HG03139 (cell line): Measurements from ENCODE around the gene ATPAF2.

Source experiments
- ATAC-seq: cut with Tn5 transposase; IDR thresholded peaks from one replicate; pipeline ENCODE4 v1.9.1; 2021; ENCODE audit not compliant: unreplicated experiment

ATPAF2 gene

DNA sequence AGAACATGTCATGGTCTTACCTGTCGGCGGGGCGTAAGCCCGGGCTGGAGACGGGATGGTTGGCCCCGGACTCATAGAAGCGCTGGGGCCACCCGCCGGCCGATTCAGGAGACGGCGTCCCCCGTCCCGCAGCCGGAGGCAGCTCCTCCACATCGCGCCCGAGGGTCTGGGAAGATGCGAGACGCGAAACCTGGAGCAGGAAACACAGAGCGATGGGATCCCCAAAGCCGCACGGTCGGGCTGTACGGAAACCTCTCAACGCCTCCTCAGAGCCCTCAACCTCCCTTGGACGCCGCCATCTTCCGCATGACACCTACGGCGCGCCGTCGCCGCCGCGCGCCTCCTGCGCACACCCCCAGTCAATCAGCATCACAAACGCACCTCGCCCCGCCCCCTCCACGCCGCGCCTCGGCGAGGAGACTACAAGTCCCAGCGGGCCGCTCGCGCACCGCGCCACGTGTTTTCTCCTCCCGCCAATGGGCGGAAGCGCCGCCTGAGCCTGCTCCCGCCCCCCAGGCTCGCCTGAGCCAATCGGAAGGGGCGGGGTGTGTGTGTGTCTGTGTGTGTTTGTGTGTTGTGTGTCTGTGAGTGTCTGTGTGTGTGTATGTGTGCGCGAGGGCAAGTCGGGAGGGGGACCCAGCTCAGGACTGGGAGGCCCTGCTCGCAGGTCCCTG is at the start of gene ATPAF2, which contains the start of gene GID4:
Gene ATPAF2 (minus strand): TSS at position 308 of the 674 bp plus-strand sequence. CDS start 155 bp downstream, at position 153.
Gene GID4 (plus strand): TSS at position 548 of the 674 bp plus-strand sequence. CDS start 57 bp downstream, at position 605.
- peak; percentile 84 for ATAC-seq

DNA sequence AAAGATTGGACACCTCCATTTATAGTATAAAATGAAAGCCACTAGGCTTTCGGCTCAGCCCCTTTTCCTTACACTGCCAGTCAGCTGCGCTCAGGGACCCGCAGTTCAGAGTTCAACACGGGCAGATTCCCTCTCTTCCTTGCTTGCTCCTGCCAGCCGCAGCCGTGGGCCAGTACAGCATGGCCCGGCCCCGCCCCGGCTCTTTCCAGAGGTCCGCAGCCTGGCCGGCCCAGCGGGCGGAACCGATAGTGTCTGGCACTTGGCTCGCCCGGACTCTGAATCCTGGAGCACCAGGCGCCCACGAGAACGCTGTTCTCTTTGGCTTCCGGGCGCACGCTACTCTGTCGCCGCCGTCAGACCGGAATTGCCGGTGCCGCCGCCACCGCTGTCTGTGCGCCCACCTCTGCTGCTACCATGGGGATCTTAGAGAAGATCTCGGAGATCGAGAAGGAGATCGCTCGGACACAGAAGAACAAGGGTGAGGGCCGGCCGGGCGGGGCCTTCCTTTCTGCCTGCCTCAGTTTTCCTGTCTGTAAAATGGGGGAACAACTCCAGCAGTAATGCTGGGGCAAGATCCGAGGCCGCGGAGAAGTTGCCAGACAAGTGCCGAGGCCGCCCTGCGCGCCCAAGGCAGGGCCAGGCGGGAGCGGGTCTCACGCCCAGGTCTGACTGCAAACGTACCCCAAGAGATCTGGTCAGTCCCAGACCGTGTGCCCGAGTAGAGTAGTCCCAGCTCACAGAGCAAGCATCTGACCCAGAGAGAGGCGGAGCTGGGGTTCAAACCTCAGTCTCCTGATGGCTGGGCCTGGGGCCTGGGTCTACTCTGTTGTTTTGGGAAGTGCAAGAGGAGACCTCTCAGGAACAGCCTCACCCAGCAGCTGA is 48.9 kb upstream of the ATPAF2 start, which contains the start of gene DRG2:
Gene DRG2 (plus strand): TSS at position 339 of the 882 bp plus-strand sequence. CDS start 76 bp downstream, at position 415.
- peak; percentile 84 for ATAC-seq

DNA sequence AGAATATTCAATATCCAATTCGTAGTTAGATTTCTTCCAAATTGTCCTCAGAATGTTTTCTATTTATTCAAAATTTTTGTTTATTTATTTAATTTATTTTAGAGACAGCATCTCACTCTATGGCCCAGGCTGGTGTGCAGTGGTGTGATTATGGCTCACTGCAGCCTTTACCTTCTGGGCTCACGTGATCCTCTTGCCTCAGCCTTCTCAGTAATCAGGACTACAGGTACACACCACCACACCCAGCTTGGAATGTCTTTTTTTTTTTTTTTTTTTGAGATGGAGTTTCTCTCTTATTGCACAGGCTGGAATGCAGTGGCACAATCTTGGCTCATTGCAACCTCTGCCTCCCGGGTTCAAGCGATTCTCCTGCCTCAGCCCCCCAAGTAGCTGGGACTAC is 45.3 kb upstream of the ATPAF2 start:
- ATAC-seq: no peak

DNA sequence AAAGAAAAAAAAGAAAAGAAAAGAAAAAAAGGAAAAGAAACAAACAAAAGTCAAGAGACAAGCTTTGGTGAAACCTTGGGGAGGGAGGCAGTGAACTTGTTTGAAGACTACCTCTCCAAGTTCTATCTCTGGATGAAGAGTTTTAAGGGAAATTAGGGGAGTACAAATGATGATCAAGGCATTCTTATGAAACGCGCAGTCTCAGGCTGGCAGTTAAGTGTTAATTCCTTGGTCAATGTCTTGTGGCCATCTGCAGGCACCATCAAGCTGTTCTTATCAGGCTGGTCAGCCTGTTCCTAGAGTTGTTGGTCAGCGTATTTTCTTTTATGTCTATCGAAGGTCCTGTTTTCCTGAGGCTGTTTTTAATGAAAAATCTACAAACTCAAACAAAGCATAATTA is 40.6 kb upstream of the ATPAF2 start:
- no peak for ATAC-seq

DNA sequence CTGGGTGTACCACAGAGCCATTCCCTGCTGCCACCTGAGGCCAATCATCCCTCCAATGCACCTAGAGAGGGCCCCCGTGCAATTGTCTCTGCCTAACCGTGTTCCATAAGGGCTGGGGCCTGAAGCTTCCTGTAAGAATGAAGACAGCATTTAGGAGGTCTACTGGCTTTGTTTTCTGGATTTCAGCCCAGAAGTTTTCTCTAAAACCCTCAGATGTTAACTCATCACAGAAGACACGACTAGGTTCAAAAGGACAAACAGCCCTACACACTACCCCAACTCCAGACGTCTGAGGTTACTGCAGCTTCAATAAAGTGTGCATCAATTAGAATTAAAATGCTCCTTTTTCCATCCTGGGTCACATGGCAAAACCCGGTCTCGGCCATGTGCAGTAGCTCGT is 38.0 kb upstream of the ATPAF2 start:
- ATAC-seq: no peak

DNA sequence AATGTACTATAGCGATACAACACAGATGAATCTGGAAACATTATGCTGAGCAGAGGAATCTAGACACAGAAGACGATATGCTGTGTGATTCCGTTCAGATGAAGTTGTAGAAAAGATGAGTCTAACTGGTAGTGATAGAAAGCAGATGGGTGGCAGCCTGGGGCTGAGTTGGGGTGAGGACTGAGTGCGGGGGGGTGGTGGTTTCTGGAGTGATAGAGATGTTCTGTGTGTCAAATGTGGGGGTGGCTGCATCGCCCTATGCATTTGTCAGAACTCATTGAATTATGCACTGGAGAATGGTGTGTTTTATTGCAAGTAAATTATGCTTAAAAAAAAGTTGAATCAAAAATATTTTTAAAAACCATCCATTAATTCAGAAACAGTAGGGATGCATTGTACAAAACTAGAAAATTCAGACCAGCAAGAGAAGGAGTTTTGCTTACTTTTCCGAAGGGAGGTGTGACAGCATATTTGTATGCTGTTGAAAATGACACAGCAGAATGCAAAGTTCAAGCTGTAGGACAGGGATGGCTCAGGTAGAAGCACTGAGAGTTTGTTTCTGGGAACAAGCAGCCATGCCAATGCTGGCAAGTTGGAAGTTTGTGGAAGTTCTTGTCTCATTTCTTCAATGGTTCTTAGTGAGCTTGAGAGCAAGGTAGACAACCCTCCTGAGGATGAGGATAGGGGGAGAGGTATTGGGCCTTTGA is 35.8 kb upstream of the ATPAF2 start:
- ATAC-seq: no peak

DNA sequence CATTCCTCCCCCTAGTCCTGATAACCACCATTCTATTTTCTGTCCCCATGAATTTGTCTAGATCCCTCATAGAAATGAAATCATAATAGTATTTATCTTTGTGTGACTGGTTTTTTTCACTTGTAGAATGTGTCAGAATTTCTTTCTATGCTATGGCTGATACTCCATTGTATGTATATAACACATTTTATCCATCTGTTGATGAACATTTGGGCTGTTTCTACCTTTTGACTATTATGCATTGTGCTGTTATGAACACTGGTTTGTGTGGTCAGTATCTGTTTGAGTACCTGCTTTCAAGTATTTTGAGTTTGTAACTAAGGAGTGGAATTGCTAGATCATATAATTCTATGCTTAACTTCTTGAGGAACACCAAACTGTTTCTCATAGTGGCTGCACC is 32.8 kb upstream of the ATPAF2 start:
- no peak for ATAC-seq

DNA sequence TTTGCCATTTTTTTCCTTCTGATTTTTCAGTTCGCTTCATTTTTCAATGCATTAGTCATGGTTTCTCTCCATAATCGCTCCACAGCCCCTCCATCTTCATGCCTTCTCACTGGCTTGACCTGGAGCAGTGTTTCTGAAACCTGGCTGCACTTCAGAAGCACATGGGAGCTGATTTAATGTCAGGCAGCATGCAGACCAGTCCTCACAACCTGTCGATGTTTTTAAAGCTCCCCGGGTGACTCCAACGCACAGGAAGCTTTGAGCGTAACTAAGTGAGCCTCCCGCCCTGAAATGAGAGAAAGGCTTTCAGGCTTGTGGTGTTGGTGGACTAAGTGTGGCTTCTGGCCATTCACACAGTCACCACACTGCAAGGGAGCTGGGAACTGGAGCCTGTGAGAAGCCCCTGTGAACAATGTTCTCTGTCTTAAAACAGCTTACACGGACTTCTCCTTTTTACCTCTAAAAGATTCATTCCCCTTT is 31.9 kb upstream of the ATPAF2 start:
- ATAC-seq: no peak

DNA sequence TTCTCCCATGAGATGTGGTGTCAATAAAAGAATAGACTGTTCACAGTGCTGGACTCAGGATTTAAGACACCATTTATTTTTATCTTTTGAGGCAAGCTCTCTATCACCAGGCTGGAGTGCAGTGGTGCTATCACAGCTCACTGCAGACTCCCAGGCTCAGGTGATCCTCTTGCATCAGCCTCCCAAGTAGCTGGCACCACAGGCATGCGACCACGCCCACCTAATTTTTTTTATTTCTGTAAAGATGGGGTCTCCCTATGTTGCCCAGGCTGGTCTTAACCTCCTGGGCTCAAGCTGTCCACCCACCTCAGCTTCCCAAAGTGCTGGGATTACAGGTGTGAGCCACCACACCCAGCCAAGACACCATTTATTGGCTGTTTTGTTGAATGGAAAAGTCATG is 30.1 kb upstream of the ATPAF2 start:
- no peak for ATAC-seq

DNA sequence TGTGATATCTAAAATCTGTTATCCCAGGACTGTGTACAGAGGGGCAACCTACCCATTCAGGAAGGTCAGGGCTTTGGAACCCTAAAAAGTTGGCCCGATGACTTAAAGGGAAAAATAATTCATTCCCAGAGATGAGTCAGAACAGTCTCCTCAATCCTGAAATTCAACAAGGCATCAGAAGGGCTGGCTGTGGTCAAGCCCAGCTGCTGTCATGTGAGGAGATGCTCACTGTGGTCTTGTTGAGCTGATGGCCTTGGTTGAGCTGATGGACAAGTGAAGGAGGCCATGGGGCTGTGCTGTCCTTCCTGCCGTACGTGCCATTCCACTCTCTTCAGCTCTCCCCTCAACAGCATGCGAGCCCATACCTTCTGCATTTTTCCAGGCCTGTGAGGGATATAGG is 27.9 kb upstream of the ATPAF2 start:
- ATAC-seq: no peak

DNA sequence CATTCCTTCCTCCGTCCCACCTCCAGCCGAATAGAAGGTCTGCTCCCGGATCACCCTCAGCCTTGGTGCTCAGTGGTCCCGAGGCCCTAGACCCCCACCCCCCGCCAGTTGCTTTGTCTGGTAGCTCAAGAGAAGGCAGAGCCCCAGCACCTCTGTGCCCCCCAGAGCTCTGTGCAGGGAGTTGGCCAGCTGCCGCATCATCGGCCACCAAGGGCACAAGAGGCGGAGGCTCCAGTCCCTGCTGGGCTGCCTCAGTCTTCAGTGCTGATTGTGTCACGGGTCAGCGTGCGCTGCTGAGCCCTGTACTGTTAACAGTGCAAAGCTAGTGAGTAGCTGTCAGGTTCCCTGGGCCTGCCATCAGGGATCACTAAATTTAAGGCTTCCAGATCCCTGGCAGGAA is 26.6 kb upstream of the ATPAF2 start:
- no peak for ATAC-seq

DNA sequence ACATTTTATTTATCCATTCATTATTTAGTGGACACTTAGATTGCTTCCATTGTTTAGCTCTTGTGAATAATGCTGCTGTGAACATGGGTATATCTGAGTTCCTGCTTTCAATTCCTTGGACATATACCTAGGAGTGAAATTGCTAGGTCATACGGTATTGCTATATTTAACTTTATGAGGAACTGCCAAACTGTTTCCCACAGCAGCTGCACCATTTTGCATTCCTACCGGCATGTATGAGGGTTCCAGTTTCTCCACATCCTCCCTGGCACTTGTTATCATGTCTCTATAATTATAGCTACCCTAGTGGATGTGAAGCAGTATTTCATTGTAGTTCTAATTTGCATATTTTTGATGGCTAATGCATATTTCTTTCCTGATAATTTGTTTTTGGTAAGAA is 25.1 kb upstream of the ATPAF2 start:
- ATAC-seq: no peak

DNA sequence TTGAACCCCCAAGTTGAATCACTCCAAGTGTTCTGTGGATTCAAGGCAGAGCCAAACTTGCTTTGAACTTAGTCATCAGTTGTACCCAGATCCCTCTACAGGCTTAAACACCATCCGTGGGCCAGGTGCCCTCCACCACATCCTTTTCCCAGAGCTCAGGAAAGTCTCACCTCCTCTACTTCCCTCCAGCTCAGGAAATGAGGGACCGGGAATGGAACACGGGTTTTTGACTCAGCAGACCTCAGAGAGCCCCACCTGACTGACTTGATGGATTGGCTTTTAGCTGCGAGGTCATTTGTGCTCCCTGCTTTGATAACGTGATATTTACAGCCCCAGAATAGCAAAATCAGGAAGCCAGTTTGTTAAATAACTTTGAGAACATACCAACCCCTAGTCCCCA is 20.3 kb upstream of the ATPAF2 start:
- no peak for ATAC-seq

DNA sequence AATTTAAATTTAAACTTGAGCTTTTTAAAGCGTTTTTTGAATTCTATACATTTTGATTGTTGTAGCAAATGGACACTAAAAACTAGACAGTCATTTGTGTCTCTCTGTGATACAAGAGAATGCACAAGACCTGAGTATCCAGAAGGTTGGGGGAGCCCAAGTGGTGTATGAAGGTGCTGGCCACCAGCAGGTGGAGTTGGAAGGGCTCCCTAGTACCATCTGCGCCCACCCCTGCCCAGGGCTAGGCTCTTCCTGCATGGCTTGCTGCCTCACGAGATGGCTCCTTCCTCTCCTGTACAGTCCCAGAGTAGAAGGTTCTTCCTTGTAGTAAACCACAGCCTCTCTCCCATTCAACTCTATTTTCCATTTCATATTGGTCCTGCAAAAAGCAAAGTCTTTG is 17.2 kb upstream of the ATPAF2 start:
- no peak for ATAC-seq

DNA sequence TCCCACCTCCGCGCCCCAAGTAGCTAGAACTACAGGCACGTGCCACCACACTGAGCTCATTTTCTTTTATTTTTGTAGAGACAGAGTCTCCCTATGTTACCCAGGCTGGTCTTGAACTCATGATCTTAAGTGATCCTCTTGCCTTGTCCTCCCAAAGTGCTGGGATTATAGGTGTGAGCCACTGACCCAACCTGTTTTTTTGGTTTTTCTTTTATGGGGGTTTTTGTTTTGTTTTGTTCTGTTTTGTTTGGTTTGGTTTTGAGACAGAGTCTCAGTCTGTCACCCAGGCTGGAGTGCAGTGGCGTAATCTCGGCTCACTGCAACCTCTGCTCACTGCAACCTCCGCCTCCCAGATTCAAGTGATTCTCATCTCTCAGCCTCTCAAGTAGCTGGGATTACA is 16.6 kb upstream of the ATPAF2 start:
- ATAC-seq: no peak

DNA sequence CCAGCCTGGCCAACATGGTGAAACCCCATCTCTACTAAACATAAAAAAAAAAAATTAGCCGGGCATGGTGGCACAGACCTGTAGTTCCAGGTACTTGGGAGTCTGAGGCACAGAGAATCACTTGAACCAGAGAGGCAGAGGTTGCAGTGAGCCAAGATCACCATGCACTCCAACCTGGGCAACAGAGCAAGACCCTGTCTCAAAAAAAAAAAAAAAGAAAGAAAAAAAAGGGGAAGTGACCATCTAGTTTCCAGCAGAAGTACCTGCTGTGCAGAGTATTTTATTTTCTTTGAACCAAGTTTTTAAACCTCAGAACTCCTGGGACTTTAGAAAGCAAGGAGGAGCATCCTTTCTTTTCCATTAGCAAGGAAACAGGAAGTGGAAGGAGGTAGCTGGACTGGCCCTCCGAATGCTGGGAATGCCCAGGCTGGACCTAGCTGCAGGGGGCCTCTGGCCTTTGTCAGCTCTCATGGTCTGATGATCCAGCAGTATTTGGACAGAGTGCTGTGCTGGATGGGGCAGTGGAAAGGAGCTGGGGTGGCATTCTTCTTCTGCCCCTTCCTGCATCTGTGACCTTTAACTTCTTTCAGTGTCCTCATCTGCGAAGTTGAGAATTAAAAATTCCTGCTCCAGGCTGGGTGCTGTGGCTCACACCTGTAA is 6.9 kb upstream of the ATPAF2 start:
- no peak for ATAC-seq

DNA sequence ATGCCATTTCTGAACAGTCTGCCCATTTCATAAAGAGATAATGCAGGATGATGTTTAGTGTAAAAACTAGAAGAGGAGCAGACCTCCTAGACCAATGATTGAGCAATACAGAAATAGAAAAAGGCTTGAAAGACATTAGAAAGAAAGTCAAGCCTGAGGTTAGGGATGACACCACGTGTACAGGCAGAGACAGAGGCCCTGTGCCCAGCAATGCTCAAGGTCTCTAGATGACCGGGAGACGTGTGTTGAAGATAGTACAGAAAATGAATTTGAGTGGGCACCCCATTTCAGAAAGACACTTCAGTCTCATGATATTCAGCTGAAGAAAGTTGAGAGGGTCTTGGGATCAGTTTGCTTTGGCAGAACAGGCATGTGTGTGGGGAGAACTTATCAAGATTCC is 5.6 kb upstream of the ATPAF2 start:
- no peak for ATAC-seq

DNA sequence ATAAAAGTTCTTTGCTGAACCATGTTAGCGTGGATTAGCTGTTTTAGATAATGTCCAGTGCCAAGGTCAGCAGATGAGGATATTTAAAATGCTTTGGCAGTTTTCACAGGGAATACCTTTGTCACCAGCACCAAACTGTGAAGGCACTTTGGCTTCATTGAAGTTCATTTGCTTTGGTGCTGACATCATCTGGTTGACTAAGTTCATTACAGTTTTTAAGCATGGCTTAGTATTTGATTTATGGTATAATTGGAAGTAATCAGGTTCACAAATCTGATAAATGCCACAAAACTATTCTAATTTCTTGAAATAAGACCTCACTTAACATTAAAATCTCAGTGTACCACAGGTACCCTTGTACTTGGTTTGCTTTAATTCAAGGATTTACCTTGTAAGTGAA is 4.5 kb upstream of the ATPAF2 start:
- ATAC-seq: no peak

DNA sequence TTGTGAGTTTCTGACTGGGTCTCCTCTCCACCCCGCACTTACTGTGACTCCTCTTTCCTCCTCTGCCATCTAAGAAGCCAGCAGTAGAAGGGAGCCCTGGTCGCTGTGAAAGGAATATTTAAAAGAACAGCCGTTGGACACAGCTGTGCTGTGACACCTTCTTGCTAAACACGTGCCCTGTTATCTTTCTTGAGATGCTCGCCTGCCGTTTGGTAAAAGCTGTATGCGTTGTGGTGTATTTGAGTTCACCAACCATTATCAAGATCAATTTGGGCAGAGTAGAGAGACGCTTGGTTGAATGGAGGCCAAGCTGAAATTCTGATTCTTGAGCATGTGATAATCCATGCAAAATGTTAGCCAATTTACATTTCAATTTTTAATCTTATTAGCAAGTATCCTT is 4.0 kb upstream of the ATPAF2 start:
- ATAC-seq: no peak

DNA sequence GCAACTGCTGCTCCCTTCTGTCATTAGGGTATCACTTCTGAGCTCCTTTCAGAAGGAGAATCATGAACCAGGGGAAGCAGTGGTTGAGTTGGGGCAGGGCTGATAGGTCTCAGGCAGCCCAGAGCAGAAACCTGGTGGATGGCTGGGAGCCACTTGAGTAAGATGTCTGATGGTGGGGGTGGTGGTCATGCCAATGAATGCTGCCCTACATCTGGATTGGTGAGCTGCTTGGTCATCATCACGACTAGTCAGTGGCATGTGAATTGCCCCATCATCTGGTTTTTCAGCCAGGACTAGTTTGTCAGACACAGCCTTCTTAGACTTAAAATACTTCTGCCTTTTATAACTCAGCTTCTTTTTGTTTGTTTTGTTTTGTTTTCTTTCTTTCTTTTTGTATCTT is 2.8 kb upstream of the ATPAF2 start:
- no peak for ATAC-seq
